Superior temporal gyrus (tissue), 1 donor: ENCODE measurements around the gene EXD3.
A peak's percentile ranks its signal among the peaks of the same experiment; 100 is the strongest.
"Not testable (repeated sequence)": the region's sequence is repeated elsewhere in the genome, so short reads cannot be mapped to it uniquely, and the experiment has no call there.

ENCODE experiments used
- DNase-seq: peaks from one replicate; pipeline ENCODE4 v3.0.0-alpha.2; 2016; ENCODE audit errors: extremely low spot score

EXD3 gene

DNA sequence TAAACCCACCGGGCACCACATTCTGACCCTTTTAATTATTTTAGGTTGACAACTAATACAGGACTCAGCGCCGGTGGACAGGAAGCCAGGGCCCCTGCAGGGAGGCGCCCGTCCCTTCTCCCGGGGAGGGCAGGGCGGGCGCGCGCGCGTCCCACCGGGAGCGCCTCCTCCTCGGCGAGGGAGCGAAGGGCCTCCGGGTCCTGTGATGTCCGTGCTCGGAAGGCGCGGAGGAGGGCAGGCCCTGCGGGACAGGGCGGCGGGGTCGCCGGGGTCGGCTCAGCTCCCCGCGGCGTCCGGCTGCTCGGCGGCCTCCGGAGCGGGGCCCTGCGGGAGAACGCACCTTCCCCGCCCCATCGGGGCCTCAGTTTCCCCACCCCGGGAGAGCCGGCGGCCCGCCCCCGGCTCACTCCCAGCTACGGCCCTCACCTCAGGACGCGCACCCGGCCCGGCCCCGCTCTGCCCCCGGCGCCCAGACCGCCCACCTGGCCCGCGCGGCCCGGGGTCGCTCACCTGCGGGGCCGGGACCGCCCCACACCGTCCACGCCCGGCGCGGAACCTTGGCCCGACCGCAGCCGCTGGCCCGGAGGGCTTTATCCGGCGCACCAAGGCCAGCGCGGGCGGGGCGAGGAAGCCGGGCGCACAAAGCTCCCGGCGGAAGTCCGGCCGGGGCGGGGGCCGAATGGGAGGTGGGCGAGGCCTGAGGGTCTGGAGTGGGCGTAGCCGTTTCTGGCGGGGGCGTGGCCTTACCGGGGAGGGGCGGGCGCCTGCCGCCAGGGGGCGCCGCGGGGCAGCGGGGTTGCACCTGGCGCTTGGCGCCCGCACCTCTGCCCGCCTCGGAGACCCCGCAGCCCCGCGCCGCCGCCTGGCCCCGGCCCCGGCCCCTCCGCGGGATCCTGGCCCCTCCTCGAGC, at the start of gene EXD3, which contains the start of gene NOXA1:
Gene EXD3 (minus strand): TSS at position 559 of the 910 bp plus-strand sequence. CDS start 27,805 bp downstream, outside the sequence.
Gene NOXA1 (plus strand): TSS at position 790 of the 910 bp plus-strand sequence. CDS start 137 bp downstream, outside the sequence.
- peak; percentile 85 for DNase-seq

DNA sequence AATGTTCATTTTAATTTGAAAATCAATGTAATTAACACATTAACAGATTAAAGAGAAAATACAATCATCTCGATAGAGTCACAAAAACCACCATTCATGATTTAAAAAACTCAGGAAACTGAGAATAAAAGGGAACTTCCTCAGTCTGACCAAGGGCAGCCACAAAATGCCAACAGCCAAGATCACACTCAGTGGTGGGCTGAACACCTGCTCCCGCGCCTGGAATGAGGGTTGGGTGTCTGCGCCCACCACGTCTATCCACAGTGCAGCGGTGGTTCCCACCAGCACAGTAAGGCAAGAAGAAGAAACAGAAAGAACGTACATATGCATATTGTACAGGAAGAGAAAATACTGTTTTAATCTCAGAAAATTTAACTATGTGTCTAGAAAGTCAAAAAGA, 47.8 kb upstream of the EXD3 start:
- no peak for DNase-seq

- no peak for DNase-seq
Observed at GRCh38 chr9:137467896-137468295, 44.9 kb upstream of the EXD3 start.

GRCh38 chr9:137467161-137467581, 44.2 kb upstream of the EXD3 start:
- DNase-seq = no peak

- DNase-seq = not testable (repeated sequence)
Observed at GRCh38 chr9:137466389-137467085, 43.6 kb upstream of the EXD3 start.

- no peak for DNase-seq
Observed at GRCh38 chr9:137465720-137466388, 42.9 kb upstream of the EXD3 start.

DNA sequence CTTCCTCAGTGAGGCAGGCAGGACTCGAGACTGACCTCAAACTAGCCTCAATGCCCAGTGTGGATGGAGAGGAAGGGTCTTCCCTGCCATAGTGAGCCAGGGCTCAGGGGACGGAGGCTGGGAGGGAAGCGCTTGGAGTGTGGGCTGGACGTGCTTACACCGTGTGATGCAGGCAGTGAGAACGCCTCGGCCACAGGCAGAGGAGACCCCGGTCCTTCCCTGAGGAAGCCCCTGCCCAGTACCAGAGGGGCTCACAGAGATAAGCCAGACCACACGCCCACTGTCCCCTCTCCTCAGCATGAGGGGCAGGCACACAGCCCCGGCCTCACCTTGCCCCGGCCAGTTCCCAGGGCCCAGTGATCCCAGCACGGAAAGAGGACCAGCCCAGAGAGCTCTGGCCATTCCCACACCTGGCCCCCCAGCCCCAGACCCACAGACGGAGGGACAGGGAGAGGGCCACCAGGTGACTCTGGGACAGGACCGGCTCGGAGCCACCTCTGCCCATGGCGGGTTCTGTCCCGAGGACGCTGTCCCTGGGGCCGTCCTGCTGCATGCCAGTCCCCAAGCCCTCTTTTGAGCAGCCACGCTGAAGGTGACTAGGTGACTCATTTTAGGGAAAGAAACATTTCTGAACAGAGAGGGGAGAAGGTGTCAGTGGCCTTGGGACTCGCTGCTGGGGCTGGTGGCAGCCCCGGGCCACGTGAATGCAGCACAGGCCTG, 42.2 kb upstream of the EXD3 start:
- no peak for DNase-seq

DNA sequence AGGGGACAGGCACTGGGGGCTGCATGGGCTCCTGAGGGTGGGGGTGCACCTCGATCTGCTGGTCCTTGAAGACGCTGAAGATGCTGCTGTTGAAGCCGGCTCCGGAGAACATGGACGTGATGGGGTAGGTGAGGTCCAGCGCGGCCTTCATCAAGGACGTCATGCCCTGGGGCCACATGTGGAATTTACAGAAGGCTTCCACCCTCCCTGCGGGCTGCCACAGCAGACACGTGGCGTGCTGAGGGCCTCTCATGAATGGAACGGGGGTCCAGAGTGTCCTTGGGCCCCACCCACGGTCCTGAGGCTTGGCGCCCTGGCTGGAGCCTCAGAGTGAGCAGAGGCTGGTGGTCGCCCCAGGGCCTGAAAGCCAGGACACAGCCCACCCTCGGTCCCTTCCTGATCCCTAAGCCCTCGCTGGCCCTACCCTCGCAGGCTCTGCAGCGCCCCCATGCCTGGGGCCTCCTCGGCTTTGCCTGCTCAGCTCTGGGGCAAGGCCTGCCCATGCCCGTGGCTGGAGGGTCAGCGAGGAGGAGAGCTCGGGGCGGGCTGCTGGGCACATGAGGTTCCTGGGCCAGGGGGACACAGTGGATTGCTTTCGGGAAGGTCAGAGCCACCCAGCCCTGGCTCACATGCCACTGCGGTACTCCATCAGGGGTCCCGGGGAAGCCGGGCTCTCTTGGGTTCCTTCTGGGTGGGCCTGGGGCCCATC, 41.5 kb upstream of the EXD3 start:
- DNase-seq = no peak

GRCh38 chr9:137463931-137464290, 40.9 kb upstream of the EXD3 start:
- DNase-seq = no peak

DNA sequence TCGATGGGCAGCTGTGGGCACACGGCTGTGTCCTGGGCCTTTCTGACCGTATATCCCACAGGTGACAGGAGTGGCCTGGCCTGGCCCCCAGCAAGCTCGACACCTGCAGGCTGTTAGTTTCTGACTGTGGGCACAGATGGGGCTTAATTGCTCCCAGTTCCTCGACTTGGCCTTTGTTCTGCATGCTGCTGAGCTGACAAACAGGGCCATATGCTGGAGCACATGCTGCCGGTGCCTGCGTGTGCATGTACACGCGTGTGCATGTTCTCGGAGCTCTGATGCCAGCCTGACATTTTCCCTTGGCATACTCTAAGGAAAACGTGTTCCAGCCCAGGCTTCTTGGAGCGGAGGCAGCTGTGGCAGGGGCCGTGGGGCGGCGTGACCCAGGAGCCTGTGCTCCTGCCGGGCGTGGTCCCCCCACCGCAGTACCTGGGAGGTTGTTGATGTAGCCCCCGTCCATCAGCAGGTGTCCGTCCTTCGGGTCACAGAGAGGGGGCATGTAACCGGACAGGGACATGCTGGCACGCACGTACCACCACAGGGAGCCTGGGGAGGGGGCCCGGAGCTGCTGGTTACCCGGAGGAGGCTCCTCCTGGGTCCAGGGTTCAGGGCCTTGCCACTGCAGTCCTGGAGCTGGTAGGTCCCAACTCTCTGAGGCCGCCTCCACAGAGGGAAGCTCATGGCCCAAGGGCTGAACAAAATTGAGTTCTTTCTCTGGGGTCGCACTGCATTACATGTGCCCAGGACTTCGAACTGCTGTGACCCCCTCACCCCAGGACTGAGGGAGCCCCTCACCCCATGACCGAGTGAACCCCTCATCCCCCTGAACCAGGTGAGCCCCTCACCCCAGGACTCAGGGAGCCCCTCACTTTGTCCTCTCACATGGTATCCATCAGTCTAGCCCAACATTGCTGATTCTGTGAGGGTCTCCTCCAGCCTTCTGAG, 40.3 kb upstream of the EXD3 start:
- no peak for DNase-seq

GRCh38 chr9:137462396-137462985, 39.5 kb upstream of the EXD3 start:
- no peak for DNase-seq

GRCh38 chr9:137461663-137462395, 38.9 kb upstream of the EXD3 start:
- DNase-seq = no peak

- no peak for DNase-seq
Observed at GRCh38 chr9:137461316-137461662, 38.3 kb upstream of the EXD3 start.

DNA sequence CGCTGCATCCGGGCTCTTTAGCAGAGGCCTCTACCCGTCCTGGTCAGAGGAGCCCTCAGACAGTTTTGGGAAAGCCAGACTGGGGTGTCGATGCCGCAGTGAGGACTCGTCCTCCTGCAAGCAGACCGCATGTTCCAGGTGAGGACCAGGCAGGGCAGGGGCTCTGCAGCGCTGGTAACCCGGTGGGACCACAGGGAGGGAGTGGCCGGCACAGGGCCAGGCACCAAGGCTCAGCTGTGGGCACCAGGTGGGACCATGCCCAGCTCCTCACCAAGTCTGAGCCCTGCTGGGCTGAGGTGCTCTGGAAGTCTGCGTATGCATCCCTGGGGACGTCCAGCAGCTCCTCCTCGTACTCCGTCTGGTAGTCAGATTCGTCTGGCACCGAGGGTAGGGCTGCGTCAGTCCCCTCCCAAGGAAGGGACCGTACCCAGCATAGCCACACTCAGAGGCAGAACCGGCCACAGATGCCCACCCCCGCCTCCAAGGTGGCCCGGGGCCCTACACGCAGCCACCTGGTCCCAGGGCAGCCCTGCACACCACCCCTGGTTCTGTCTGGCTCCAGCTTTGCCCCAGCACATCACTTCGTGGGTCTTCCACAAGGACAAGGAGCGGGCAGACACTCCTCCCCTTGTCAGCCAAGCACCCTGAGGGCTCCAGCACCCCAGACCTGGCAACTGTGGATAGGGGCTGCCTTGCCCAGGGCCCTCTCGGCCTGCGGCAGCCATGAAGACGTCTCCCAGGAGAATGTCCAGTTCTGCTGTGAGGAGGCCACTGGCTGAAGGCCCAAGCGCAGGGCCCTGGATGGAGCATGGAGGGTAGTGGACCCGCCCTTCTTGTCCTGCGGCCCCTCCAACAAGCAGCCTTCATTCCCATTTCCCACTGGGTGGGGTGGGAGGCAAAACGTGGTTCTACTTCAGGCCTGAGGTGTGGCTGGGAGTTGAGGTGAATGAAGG, 37.7 kb upstream of the EXD3 start:
- DNase-seq = no peak

DNA sequence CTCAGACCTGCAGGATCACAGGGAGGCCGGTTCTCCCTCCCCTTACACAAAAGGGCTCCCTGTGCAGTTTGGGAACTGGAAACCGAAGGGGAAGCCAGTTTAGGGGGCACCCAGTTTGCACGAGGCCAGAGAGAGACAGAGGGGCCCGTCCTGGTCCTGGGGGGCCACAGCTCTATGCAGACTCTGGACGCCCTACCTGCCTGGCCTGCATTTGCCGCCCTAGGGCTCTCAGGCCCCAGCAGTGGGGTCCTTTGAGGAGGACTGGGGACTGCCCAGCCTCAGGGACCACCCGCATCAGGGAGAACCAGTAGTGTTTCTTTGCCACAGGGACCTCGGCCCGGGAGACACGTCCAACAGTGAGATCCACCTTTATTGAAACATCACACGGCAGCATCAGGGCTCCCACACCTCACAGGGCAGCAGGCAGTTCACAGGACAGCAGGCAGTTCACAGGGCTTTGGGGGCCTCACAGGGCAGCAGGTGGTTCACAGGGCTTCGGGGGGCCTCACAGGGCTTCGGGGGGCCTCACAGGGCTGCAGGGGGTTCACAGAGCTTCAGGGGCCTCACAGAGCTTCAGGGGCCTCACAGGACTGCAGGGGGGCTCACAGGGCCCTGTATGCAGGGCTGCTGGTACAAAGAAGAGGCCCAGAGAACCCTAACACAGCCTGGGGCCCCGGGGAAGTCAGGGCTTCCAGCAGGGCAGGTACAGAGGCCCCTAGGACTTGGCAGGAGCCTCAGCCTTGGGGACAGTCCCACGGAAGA, 36.8 kb upstream of the EXD3 start:
- no peak for DNase-seq

- peak; percentile 93 for DNase-seq
Observed at GRCh38 chr9:137459152-137459600, 36.2 kb upstream of the EXD3 start, which contains the start of gene NSMF. NSMF (minus strand) TSS chr9:137459334; CDS start chr9:137459102, 232 bp downstream.
